ENCODE measurements around the gene DHCR24. TPM values are rescaled to one million over a fixed set of nuclear protein-coding genes. Genes with fewer than 3 reads are reported as not detected.
A peak's percentile ranks its signal among the peaks of the same experiment; 100 is the strongest.

DHCR24 gene
- total and polyA plus RNA-seq, 2 of the 13 experiments (the other 11 are each of a cell fraction or from before 2014, with no cell fraction given), result 374 to 448 TPM

- peak; percentile 39 for TF ChIP-seq AGO2 (optimal IDR thresholded peaks at IDR 0.05; ENCODE audit: low read depth, low read length)
- no peak for TF ChIP-seq PATZ1 (CRISPR knock-in tag; IDR thresholded peaks at IDR 0.05)
- TF ChIP-seq DRAP1 (CRISPR knock-in tag; IDR thresholded peaks at IDR 0.05), result no peak
- TF ChIP-seq MEIS2 (CRISPR knock-in tag; IDR thresholded peaks at IDR 0.05), result no peak
- TF ChIP-seq ZMYM4 (CRISPR knock-in tag; IDR thresholded peaks at IDR 0.05), result no peak
- peak; percentile 73; the same call in 1 of the 2 replicates for TF ChIP-seq PAF1 (CRISPR knock-in tag; IDR thresholded peaks at IDR 0.05)
- no peak for TF ChIP-seq ZNF230 (CRISPR knock-in tag; IDR thresholded peaks at IDR 0.05)
- TF ChIP-seq RORA (CRISPR knock-in tag; IDR thresholded peaks at IDR 0.05), result no peak
- TF ChIP-seq ETV5 (CRISPR knock-in tag; IDR thresholded peaks at IDR 0.05; ENCODE audit: borderline replicate concordance), result no peak
- no peak for TF ChIP-seq GATAD1 (CRISPR knock-in tag; IDR thresholded peaks at IDR 0.05)
- TF ChIP-seq ZFP82 (CRISPR knock-in tag; IDR thresholded peaks at IDR 0.05; ENCODE audit: borderline replicate concordance), result no peak
- TF ChIP-seq PRDM10 (CRISPR knock-in tag; IDR thresholded peaks at IDR 0.05; ENCODE audit: low read depth), result 0 out of 2 replicates have a peak, but pooled peaks have one; percentile 49
- no peak for TF ChIP-seq ZNF468 (CRISPR knock-in tag; IDR thresholded peaks at IDR 0.05)
- no peak for TF ChIP-seq MIER3 (CRISPR knock-in tag; IDR thresholded peaks at IDR 0.05; ENCODE audit: borderline replicate concordance)
- TF ChIP-seq TOPORS (CRISPR knock-in tag; IDR thresholded peaks at IDR 0.05), result no peak
- TF ChIP-seq KDM5B (CRISPR knock-in tag; IDR thresholded peaks at IDR 0.05; ENCODE audit: borderline replicate concordance), result no peak
- no peak for TF ChIP-seq RNF2 (conservative IDR thresholded peaks at IDR 0.05; ENCODE audit: low read depth)
- TF ChIP-seq CENPT (CRISPR knock-in tag; IDR thresholded peaks at IDR 0.05; ENCODE audit: low read depth), result no peak
- TF ChIP-seq ZNF234 (CRISPR knock-in tag; conservative IDR thresholded peaks at IDR 0.05), result no peak
- peak; percentile 61 for TF ChIP-seq ZNF687 (CRISPR knock-in tag; IDR thresholded peaks at IDR 0.05)
Observed at GRCh38 chr1:54857746-54858561, 29.0 kb downstream of the DHCR24 start (continued).

Data from HepG2 (cell line).